HEK293T (cell line): Measurements from ENCODE around the gene SOD3.

Experiments used
- BHLHE40 ChIP-seq: fragments of 450-650 bp; IDR thresholded peaks from 2 replicates; pipeline ENCODE4 v1.6.1; 2016; ENCODE audit warnings: mild to moderate bottlenecking, moderate library complexity, borderline replicate concordance
- FOXM1 ChIP-seq: fragments of 450-650 bp; IDR thresholded peaks from 2 replicates; pipeline ENCODE4 v1.6.1; 2017; ENCODE audit warnings: mild to moderate bottlenecking, borderline replicate concordance
- TARDBP ChIP-seq: fragments of 450-650 bp; IDR thresholded peaks from 2 replicates; pipeline ENCODE4 v1.6.1; 2016

GRCh38 chr4:24810871-24811631 lies 15.7 kb downstream of the SOD3 start:
- TF ChIP-seq FOXM1 (no peak), BHLHE40 (no peak), TARDBP (no peak)
